Sigmoid colon (tissue), 7 donors: ENCODE measurements around the gene SYNRG. TPM values are rescaled to one million over a fixed set of nuclear protein-coding genes. Genes with fewer than 3 reads are reported as not detected.

Experiments used
- DNase-seq: peaks from one replicate; pipeline ENCODE4 v3.0.0-alpha.2; 2019
- H3K27ac ChIP-seq, 4 donors: fragments of 200-600 bp; sonication (generic); one replicate each; pipeline ENCODE4 v1.5.1; 2016 to 2019; ENCODE audit warnings: mild to moderate bottlenecking in 1 of 4
- H3K27me3 ChIP-seq, 3 donors: fragments of 200-600 bp; sonication (generic); one replicate each; pipeline ENCODE4 v1.5.1; 2019; ENCODE audit warnings: mild to moderate bottlenecking in 1 of 3
- H3K36me3 ChIP-seq, 4 donors: fragments of 200-600 bp; sonication (generic); one replicate each; pipeline ENCODE4 v1.5.1; 2016 to 2019
- H3K4me1 ChIP-seq, 4 donors: fragments of 200-600 bp; sonication (generic); one replicate each; pipeline ENCODE4 v1.5.1; 2017 to 2019
- H3K4me3 ChIP-seq, 4 donors: fragments of 200-600 bp; sonication (generic); one replicate each; pipeline ENCODE4 v1.5.1; 2017 to 2019; ENCODE audit warnings: mild to moderate bottlenecking in 2 of 4, moderate library complexity in 1 of 4
- H3K9me3 ChIP-seq, 4 donors: fragments of 200-600 bp in 3 of 4; sonication (generic) in 3 of 4; one replicate each; pipeline versions ENCODE4 v1.5.1 to v1.6.1; 2013 to 2019
- EP300 ChIP-seq, 4 donors: sonication (generic); formaldehyde crosslinking; IDR thresholded peaks; one replicate each; pipeline ENCODE4 v1.6.1; 2017; ENCODE audit warnings: antibody characterized with exemption in 4 of 4
- POLR2A ChIP-seq, 2 donors: fragments of 450-650 bp; IDR thresholded peaks; one replicate each; pipeline ENCODE4 v1.6.1; 2016; ENCODE audit warnings: antibody characterized with exemption in 2 of 2, mild to moderate bottlenecking in 2 of 2, moderate library complexity in 2 of 2
- POLR2AphosphoS5 ChIP-seq, 4 donors: sonication (generic); formaldehyde crosslinking; IDR thresholded peaks; one replicate each; pipeline ENCODE4 v1.6.1; 2017; ENCODE audit warnings: antibody characterized with exemption in 4 of 4
- WGBS, 2 donors: extraction: QIAGEN DNeasy Blood & Tissue Kit; methylation state at CpG; one replicate each; pipeline ENCODE4 v1.1.7; 2013; 5-methylcytosine and 5-hydroxymethylcytosine counted together
- intact Hi-C: fragments of 100-400 bp; cut with DNase I; formaldehyde crosslinking; loops from one replicate; pipeline ENCODE4 v1.15.1; 2023
- polyA plus RNA-seq, 3 donors: library from polyadenylated mRNA; stranded (reverse); fragments of 200-250 nt; gene quantifications; one replicate each; pipeline ENCODE4 v1.2.3, GENCODE V29; 2013
- total RNA-seq, 4 donors: library from RNA; depleted of rRNA; stranded (reverse); fragments of >200 nt; gene quantifications; one replicate each; pipeline ENCODE4 v1.1.0, GENCODE V29; 2016
- TF ChIP-seq, protein P1 (sequence below), 4 experiments: fragments of 450-650 bp in 3 of 4; fragments of 200-600 bp in 1 of 4; IDR thresholded peaks; one replicate each; pipeline ENCODE4 v1.5.1; 2016 to 2019; ENCODE audit warnings: antibody characterized with exemption in 4 of 4, mild to moderate bottlenecking in 3 of 4, moderate library complexity in 2 of 4
- donor health status: healthy with polysubstance abuse.
- donor health status: Bipolar disorder and iron deficiency.
- donor health status: healthy.

Gene SYNRG
- total and polyA plus RNA-seq, 7 donors = 7.4 to 26.0 (median 18.9) TPM

DNA sequence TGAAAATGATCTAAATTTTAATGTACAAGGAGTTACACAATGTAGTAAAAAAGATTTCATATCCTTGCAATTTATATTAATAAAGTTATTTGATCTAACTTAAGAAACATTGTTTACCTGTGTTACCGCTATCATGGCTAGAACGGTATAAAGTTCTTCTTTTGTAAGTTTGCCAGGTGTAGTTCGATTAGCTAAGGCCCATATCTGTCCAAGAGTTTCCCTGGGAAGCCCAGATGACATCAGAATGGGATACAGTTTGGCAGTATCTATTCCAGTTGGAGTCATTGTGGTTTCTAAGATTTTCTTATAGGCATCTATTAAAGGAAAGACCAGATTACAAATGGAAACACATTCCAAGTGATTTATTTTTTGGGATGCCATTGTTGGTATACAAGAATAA, 37.5 kb downstream of the SYNRG start:
- H3K27ac ChIP-seq = no peak overlapping the region
- 56 to 85% methylated on average over 3 of the region's 3 CpGs for WGBS, 2 donors
- no peaks in the 10 kb centered on the region for H3K27me3 ChIP-seq
- H3K4me1 ChIP-seq = no peaks in the 10 kb centered on the region
- TF ChIP-seq, protein P1, sequence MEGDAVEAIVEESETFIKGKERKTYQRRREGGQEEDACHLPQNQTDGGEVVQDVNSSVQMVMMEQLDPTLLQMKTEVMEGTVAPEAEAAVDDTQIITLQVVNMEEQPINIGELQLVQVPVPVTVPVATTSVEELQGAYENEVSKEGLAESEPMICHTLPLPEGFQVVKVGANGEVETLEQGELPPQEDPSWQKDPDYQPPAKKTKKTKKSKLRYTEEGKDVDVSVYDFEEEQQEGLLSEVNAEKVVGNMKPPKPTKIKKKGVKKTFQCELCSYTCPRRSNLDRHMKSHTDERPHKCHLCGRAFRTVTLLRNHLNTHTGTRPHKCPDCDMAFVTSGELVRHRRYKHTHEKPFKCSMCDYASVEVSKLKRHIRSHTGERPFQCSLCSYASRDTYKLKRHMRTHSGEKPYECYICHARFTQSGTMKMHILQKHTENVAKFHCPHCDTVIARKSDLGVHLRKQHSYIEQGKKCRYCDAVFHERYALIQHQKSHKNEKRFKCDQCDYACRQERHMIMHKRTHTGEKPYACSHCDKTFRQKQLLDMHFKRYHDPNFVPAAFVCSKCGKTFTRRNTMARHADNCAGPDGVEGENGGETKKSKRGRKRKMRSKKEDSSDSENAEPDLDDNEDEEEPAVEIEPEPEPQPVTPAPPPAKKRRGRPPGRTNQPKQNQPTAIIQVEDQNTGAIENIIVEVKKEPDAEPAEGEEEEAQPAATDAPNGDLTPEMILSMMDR (IDR thresholded peaks at IDR 0.05) = no peak
- TF ChIP-seq POLR2A (IDR thresholded peaks at IDR 0.05) (no peak), EP300 (IDR thresholded peaks at IDR 0.05) (no peak), POLR2AphosphoS5 (IDR thresholded peaks at IDR 0.05) (no peak)
- peaks cover 14 to 97% (median 33%) of the 10 kb centered on the region in 4 donors for H3K36me3 ChIP-seq
- H3K9me3 ChIP-seq = no peaks in the 10 kb centered on the region
- intact Hi-C loops = no loop called here
- DNase-seq = no peak
- H3K4me3 ChIP-seq = no peak overlapping the region

GRCh38 chr17:37570527-37571093, 38.6 kb downstream of the SYNRG start:
- TF ChIP-seq EP300 (IDR thresholded peaks at IDR 0.05) = no peak
- TF ChIP-seq, protein P1 (IDR thresholded peaks at IDR 0.05) = peak in 1 of 4 experiments; percentile 18
- Histone ChIP-seq H3K4me1 (no peaks in the 10 kb centered on the region), H3K4me3 (no peak overlapping the region), H3K36me3 (peaks cover 14 to 89% (median 34%) of the 10 kb centered on the region in 4 donors), H3K27me3 (no peaks in the 10 kb centered on the region), H3K9me3 (no peaks in the 10 kb centered on the region), H3K27ac (no peak overlapping the region)
- no peak for DNase-seq
- intact Hi-C loops = no loop called here
- WGBS, 2 donors = 62 to 89% methylated on average over 8 of the region's 8 CpGs

DNA sequence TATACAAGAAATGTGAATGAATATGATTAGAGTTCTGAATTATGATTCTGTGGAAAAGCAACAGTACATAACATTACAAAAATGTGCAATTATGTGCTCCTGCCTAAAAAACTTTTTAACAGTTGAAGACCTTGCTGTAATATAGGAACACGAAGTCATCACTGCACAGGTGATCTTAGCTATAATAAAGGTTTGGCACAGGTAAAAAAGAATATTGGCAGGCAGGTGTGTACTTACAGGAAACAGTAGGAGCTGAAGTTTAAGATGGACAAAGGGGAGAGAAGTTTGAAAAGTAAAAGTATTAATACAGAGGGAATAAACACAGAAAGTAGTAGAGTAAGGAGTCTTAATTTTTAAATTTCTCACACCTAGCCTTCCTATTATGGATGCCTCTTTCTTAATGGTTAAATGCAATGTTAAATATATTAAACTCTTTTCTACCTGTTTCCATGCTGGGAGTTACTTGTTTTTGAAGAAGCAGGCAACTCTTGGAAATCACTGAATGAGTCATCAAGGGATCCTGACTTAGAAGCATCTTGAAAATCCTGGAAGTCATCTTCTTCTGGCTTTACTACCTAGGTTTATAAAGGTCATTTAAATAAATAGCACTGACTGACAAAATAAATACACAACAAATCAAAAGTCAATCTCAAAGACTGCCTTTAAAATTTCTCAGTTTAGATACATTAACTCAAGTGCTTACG, 40.7 kb downstream of the SYNRG start:
- 42 to 79% methylated on average over 2 of the region's 2 CpGs for WGBS, 2 donors

DNA sequence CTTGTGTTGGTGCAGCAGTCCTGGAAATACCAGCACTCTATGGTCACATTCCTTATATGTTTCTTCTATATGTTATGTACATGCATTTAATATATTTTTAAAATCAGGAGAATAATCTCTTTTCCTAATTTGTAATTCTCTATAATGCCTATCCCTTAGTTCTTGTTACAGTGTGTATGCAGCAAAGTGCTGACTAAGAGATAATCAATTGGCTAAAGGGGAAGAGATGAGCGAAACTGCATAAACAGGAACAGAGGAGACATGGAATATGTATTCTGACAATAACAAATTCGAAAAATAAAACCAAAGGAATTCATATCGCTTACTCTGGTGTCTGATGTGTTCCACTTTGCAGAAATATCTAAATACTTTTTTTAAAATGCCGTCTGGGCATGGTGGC, 41.7 kb downstream of the SYNRG start:
- no peaks in the 10 kb centered on the region for H3K27me3 ChIP-seq
- H3K4me1 ChIP-seq = no peaks in the 10 kb centered on the region
- H3K9me3 ChIP-seq = no peaks in the 10 kb centered on the region
- WGBS, 2 donors = 84 to 95% methylated on average over 4 of the region's 4 CpGs
- intact Hi-C loops = no loop called here
- no peak for DNase-seq
- peaks cover 14 to 82% (median 30%) of the 10 kb centered on the region in 4 donors for H3K36me3 ChIP-seq
- TF ChIP-seq EP300 (IDR thresholded peaks at IDR 0.05) (no peak), POLR2A (IDR thresholded peaks at IDR 0.05) (no peak), POLR2AphosphoS5 (IDR thresholded peaks at IDR 0.05) (no peak)
- TF ChIP-seq, protein P1 (IDR thresholded peaks at IDR 0.05) = no peak
- H3K4me3 ChIP-seq = no peak overlapping the region
- no peak overlapping the region for H3K27ac ChIP-seq

More for the DNA sequence above, 40.7 kb downstream of the SYNRG start:
- Histone ChIP-seq H3K27me3 (no peaks in the 10 kb centered on the region), H3K36me3 (peaks cover 14 to 85% (median 30%) of the 10 kb centered on the region in 4 donors), H3K4me1 (no peaks in the 10 kb centered on the region), H3K9me3 (no peaks in the 10 kb centered on the region), H3K4me3 (no peak overlapping the region), H3K27ac (no peak overlapping the region)
- TF ChIP-seq, protein P1 (IDR thresholded peaks at IDR 0.05) = no peak
- no peak for TF ChIP-seq EP300 (IDR thresholded peaks at IDR 0.05)
- TF ChIP-seq POLR2A (IDR thresholded peaks at IDR 0.05) = no peak
- TF ChIP-seq POLR2AphosphoS5 (IDR thresholded peaks at IDR 0.05) = no peak
- intact Hi-C loops = no loop called here
- no peak for DNase-seq
